ENCODE measurements around the gene SEMA3G.

- no peak for TF ChIP-seq CTCF (IDR thresholded peaks at IDR 0.05)
- TF ChIP-seq ZFX (IDR thresholded peaks at IDR 0.05; ENCODE audit: borderline replicate concordance) = no peak
Measured at GRCh38 chr3:52489453-52489852, 44.5 kb upstream of the SEMA3G start.
